K562 (cell line): Measurements from ENCODE around the gene SLC13A3. TPM values are rescaled to one million over a fixed set of nuclear protein-coding genes. Genes with fewer than 3 reads are reported as not detected.

Experiments used
- ATAC-seq: fragments of 200-7000 bp; cut with Tn5 transposase; 3 replicates; pipeline ENCODE4 v1.9.1; 2020; ENCODE audit warnings: moderate library complexity
- BruUV-seq: library from RNA; stranded (reverse); fragments of 400-500 nt; replicated peaks from 2 replicates; lab custom pipeline; 2021; lab: Mats Ljungman, UMichigan
- CTCF ChIA-PET: fragments of 300-600 bp; formaldehyde crosslinking; extraction: SDS; loops from one replicate; lab custom pipeline; 2021; ENCODE audit warnings: low intra/inter-chr PET ratio; lab: Yijun Ruan, JAX
- POLR2A ChIA-PET: fragments of 300-600, 350-650 bp; sonication (Branson Sonifier 250); formaldehyde crosslinking; extraction: SDS; loops from one replicate; lab custom pipeline; 2021; ENCODE audit warnings: antibody characterized with exemption, inconsistent platforms; lab: Yijun Ruan, JAX
- DNase-seq, 4 experiments: peaks; one replicate each; pipeline versions ENCODE4 v3.0.0 to v3.0.0-alpha.2; 2011 to 2018; ENCODE audit warnings: low spot score in 3 of 4, mixed read lengths in 3 of 4; ENCODE audit errors: extremely low read depth in 1 of 4
- FAIRE-seq: peaks from 2 replicates; lab custom pipeline; 2011; peaks lifted over from hg19 to GRCh38; lab: Jason Lieb, UNC
- H2AFZ ChIP-seq: 2 replicates; pipeline ENCODE4 v1.6.0; 2011; ENCODE audit warnings: low read depth, low read length, control low read depth, inconsistent platforms
- H3K27ac ChIP-seq: fragments of 200-600 bp; 3 replicates; pipeline ENCODE4 v1.8.0; 2011; ENCODE audit warnings: low read depth, mild to moderate bottlenecking, control low read depth, inconsistent platforms, low read length, moderate library complexity, mixed read lengths; ENCODE audit errors: extremely low read depth
- H3K27me3 ChIP-seq, 2 experiments: fragments of 300-600 bp in 1 of 2; 2 replicates in 1 of 2; 3 replicates in 1 of 2; pipeline versions ENCODE4 v1.6.0 to v1.8.0; 2011; ENCODE audit warnings: inconsistent platforms in 2 of 2, low read length in 2 of 2, mild to moderate bottlenecking in 1 of 2, mixed read lengths in 1 of 2, moderate library complexity in 1 of 2; ENCODE audit not compliant: control insufficient read depth in 2 of 2, insufficient read depth in 2 of 2
- H3K36me3 ChIP-seq: fragments of 300-600 bp; 3 replicates; pipeline ENCODE4 v1.8.0; 2011; ENCODE audit warnings: mild to moderate bottlenecking, low read length, inconsistent platforms; ENCODE audit not compliant: control insufficient read depth, insufficient read depth
- H3K4me1 ChIP-seq, 2 experiments: fragments of 200-600 bp in 1 of 2; replicated peaks in 1 of 2; 2 replicates in 1 of 2; 3 replicates in 1 of 2; pipeline versions ENCODE4 v1.5.1 to v1.8.0; 2011; ENCODE audit warnings: inconsistent platforms in 2 of 2, low read length in 2 of 2, mild to moderate bottlenecking in 1 of 2, mixed read lengths in 1 of 2, moderate library complexity in 1 of 2; ENCODE audit not compliant: control insufficient read depth in 2 of 2, insufficient read depth in 2 of 2
- H3K4me2 ChIP-seq: 2 replicates; pipeline ENCODE4 v1.6.1; 2011; ENCODE audit warnings: low read length, control low read depth, inconsistent platforms, mixed read lengths; ENCODE audit not compliant: insufficient read depth
- H3K4me3 ChIP-seq: fragments of 200-600 bp; sonication (generic), shearing (Covaris generic); 2 replicates; pipeline ENCODE4 v1.5.1; 2016; ENCODE audit warnings: control low read depth, inconsistent platforms
- H3K79me2 ChIP-seq: fragments of 200-600 bp; 3 replicates; pipeline ENCODE4 v1.8.0; 2011; ENCODE audit warnings: low read length, inconsistent platforms; ENCODE audit not compliant: control insufficient read depth, insufficient read depth
- H3K9ac ChIP-seq, 2 experiments: 2 replicates each; pipeline versions ENCODE4 v1.6.0 to v1.6.1; 2011; ENCODE audit warnings: low read depth in 2 of 2, low read length in 2 of 2, control low read depth in 1 of 2, inconsistent platforms in 1 of 2, mild to moderate bottlenecking in 1 of 2, mixed read lengths in 1 of 2; ENCODE audit not compliant: insufficient read depth in 1 of 2
- H3K9me1 ChIP-seq: one replicate; pipeline ENCODE4 v1.6.0; 2011; ENCODE audit warnings: inconsistent platforms, mild to moderate bottlenecking, low read length, moderate library complexity; ENCODE audit not compliant: control insufficient read depth, insufficient read depth
- H3K9me3 ChIP-seq: replicated peaks from 2 replicates; pipeline ENCODE4 v1.5.1; 2011; ENCODE audit warnings: low read depth, low read length, inconsistent platforms; ENCODE audit not compliant: control insufficient read depth, insufficient read depth
- H4K20me1 ChIP-seq: replicated peaks from 2 replicates; pipeline ENCODE4 v1.6.1; 2011; ENCODE audit warnings: low read length, inconsistent platforms, mixed read lengths; ENCODE audit not compliant: control insufficient read depth, insufficient read depth
- BRD4 ChIP-seq: fragments of 200-600 bp; sonication (generic); IDR thresholded peaks from 2 replicates; pipeline ENCODE4 v1.6.1; 2017; ENCODE audit warnings: inconsistent platforms
- ETV5 ChIP-seq: sonication (generic); formaldehyde crosslinking; IDR thresholded peaks from 2 replicates; pipeline ENCODE4 v1.4.0; 2020; ENCODE audit warnings: low read depth, mild to moderate bottlenecking, missing genetic modification reagents
- KDM4B ChIP-seq, 2 experiments: fragments of 450-650 bp in 1 of 2; sonication (generic) in 1 of 2; IDR thresholded peaks; 2 replicates each; pipeline ENCODE4 v1.6.1; 2016 to 2017; ENCODE audit warnings: borderline replicate concordance in 2 of 2, antibody characterized with exemption in 1 of 2, low read depth in 1 of 2, mild to moderate bottlenecking in 1 of 2
- NR2F6 ChIP-seq: fragments of 450-650 bp; formaldehyde crosslinking; IDR thresholded peaks from 2 replicates; pipeline ENCODE4 v1.4.0; 2020; ENCODE audit warnings: mild to moderate bottlenecking
- PCBP2 ChIP-seq: fragments of 200-400 bp; formaldehyde crosslinking; IDR thresholded peaks from 2 replicates; pipeline ENCODE4 v1.6.1; 2018; ENCODE audit warnings: low read length, low read depth, mild to moderate bottlenecking, moderate library complexity; ENCODE audit not compliant: poor library complexity, severe bottlenecking
- RFX5 ChIP-seq: IDR thresholded peaks from 2 replicates; pipeline ENCODE4 v1.6.1; 2011; ENCODE audit warnings: low read depth, mild to moderate bottlenecking, improper control_type of control experiment, low read length
- RNF2 ChIP-seq: sonication (generic); IDR thresholded peaks from 2 replicates; pipeline ENCODE4 v1.6.1; 2016
- TEAD2 ChIP-seq: fragments of 450-650 bp; IDR thresholded peaks from 2 replicates; pipeline ENCODE4 v1.6.1; 2016; ENCODE audit warnings: missing genetic modification characterization, control low read depth, missing compliant biosample characterization
- U2AF1 ChIP-seq: fragments of 200-400 bp; formaldehyde crosslinking; optimal IDR thresholded peaks from 2 replicates; pipeline ENCODE3; 2017; ENCODE audit warnings: mild to moderate bottlenecking, low read depth, low read length, moderate library complexity
- ZBTB7A ChIP-seq: IDR thresholded peaks from 2 replicates; pipeline ENCODE4 v1.6.1; 2011; ENCODE audit warnings: low read depth, mild to moderate bottlenecking, low read length, moderate library complexity, borderline replicate concordance; ENCODE audit not compliant: control insufficient read depth
- ZBTB8A ChIP-seq: fragments of 450-650 bp; IDR thresholded peaks from 2 replicates; pipeline ENCODE4 v1.6.1; 2018; ENCODE audit warnings: mild to moderate bottlenecking, moderate library complexity; ENCODE audit not compliant: partially characterized antibody
- ZNF347 ChIP-seq: fragments of 450-650 bp; formaldehyde crosslinking; IDR thresholded peaks from 2 replicates; pipeline ENCODE4 v1.4.0; 2020; ENCODE audit warnings: low read depth, mild to moderate bottlenecking, moderate library complexity
- ZNF79 ChIP-seq: fragments of 250-450 bp; sonication (Bioruptor Pico); IDR thresholded peaks from 2 replicates; pipeline ENCODE4 v1.4.0; 2020; ENCODE audit warnings: low read depth, mild to moderate bottlenecking, moderate library complexity
- WGBS: fragments of 100-300 bp; shearing (Covaris generic); methylation state at CpG from one replicate; pipeline ENCODE4 v1.1.6; 2016; ENCODE audit warnings: low coverage, mixed read lengths; ENCODE audit not compliant: insufficient coverage; ENCODE audit errors: missing lambda C conversion rate; 5-methylcytosine and 5-hydroxymethylcytosine counted together
- in situ Hi-C: fragments of 300-500 bp; cut with MboI; formaldehyde crosslinking; loops from 4 replicates; pipeline ENCODE4 v1.15.0; 2018; ENCODE audit warnings: inconsistent platforms, mixed read lengths
- intact Hi-C: fragments of 100-400 bp; cut with micrococcal nuclease; formaldehyde crosslinking; loops from 2 replicates; pipeline ENCODE4 v1.14.2; 2022
- polyA plus RNA-seq, 8 experiments: library from polyadenylated mRNA; depleted of rRNA in 4 of 8; stranded (reverse) in 5 of 8; unstranded in 3 of 8; fragments of >200 nt; fragmentation: Nextera tagmentation in 2 of 8; fragmentation: Illumina TruSeq in 1 of 8; extraction: Ambion mirVana in 2 of 8; extraction: Trizol in 1 of 8; gene quantifications; 2 replicates each; pipeline versions ENCODE4 v1.2.1 to v1.2.3, GENCODE V29; 2011 to 2014; ENCODE audit warnings: inconsistent platforms in 1 of 8, missing spikeins in 1 of 8
- total RNA-seq, 7 experiments: library from RNA; depleted of rRNA in 6 of 7; stranded (reverse); fragments of >200 nt in 6 of 7; fragmentation: Illumina TruSeq in 2 of 7; extraction: Trizol in 2 of 7; gene quantifications; 2 replicates each; pipeline versions ENCODE4 v1.2.1 to v1.2.3, GENCODE V29; 2011 to 2021; ENCODE audit warnings: low replicate concordance in 1 of 7
- TF ChIP-seq, protein P1 (sequence below): fragments of 250-450 bp; sonication (Bioruptor Pico); IDR thresholded peaks from 2 replicates; pipeline ENCODE4 v1.6.1; 2021; ENCODE audit warnings: mild to moderate bottlenecking
- TF ChIP-seq, protein P2 (sequence below): fragments of 450-650 bp; IDR thresholded peaks from 2 replicates; pipeline ENCODE4 v1.6.1; 2017; ENCODE audit warnings: antibody characterized with exemption
- TF ChIP-seq, protein P3 (sequence below): fragments of 250-450 bp; sonication (Bioruptor Pico); IDR thresholded peaks from 2 replicates; pipeline ENCODE4 v1.5.1; 2021; ENCODE audit warnings: mild to moderate bottlenecking
- TF ChIP-seq, protein P4 (sequence below): fragments of 450-650 bp; formaldehyde crosslinking; IDR thresholded peaks from 2 replicates; pipeline ENCODE4 v1.4.0; 2020; ENCODE audit warnings: mild to moderate bottlenecking

Gene SLC13A3
- total and polyA plus RNA-seq, 9 of the 15 experiments (the other 6 are each of a cell fraction or from before 2014, with no cell fraction given): 5.5 to 16.4 (median 8.5) TPM

DNA sequence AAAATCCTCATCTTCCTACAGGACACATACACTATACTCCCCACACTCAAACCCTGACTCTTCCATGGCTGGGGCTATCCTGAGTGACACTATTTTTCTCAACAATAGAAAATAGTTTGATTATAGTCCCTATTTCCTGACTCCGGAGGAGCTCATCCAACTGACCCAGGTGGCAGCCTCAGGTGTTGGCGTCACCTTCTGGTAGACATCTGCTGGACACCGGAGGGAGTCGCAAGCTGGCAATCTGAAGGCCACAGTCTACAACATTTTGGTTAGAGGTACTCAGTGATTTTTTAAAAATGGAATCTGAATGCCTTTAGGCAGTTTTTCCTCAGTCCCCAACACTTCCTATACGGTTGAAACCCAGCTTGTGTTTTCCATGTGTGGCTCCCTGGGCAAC, 68.6 kb downstream of the SLC13A3 start:
- no peaks in the 10 kb centered on the region for H3K27me3 ChIP-seq
- ATAC-seq (no peak), DNase-seq (no peak), FAIRE-seq (no peak)
- no TSS peak for BruUV-seq
- H4K20me1 ChIP-seq: no peaks in the 10 kb centered on the region
- no peaks in the 10 kb centered on the region for H3K9me3 ChIP-seq
- H3K9me1 ChIP-seq: no peaks in the 10 kb centered on the region
- POLR2A ChIA-PET: interaction anchor here (0.7 to 1.0 kb wide), 2 partner anchors 24 to 1274 kb away, joined by 3 to 4 read pairs; partner anchors contain the start of gene MATN4
- intact Hi-C loops: no loop called here
- no peaks in the 10 kb centered on the region for H3K36me3 ChIP-seq
- in situ Hi-C loops: no loop called here
- WGBS: 73% methylated on average over 5 of the region's 5 CpGs
- no peak overlapping the region for H2AFZ ChIP-seq
- CTCF ChIA-PET: no interaction called here
- no peaks in the 10 kb centered on the region for H3K79me2 ChIP-seq
- no peak overlapping the region for H3K4me2 ChIP-seq
- no peak overlapping the region for H3K9ac ChIP-seq
- no peak overlapping the region for H3K27ac ChIP-seq
- H3K4me1 ChIP-seq: no peaks in the 10 kb centered on the region
- H3K4me3 ChIP-seq: no peak overlapping the region
- TF ChIP-seq, protein P1, sequence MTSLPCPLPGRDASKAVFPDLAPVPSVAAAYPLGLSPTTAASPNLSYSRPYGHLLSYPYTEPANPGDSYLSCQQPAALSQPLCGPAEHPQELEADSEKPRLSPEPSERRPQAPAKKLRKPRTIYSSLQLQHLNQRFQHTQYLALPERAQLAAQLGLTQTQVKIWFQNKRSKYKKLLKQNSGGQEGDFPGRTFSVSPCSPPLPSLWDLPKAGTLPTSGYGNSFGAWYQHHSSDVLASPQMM (CRISPR knock-in tag): no peak
- no peak for TF ChIP-seq ZBTB8A
- TF ChIP-seq ZNF79 (CRISPR knock-in tag): no peak
- no peak for TF ChIP-seq ZBTB7A
- TF ChIP-seq, protein P2, sequence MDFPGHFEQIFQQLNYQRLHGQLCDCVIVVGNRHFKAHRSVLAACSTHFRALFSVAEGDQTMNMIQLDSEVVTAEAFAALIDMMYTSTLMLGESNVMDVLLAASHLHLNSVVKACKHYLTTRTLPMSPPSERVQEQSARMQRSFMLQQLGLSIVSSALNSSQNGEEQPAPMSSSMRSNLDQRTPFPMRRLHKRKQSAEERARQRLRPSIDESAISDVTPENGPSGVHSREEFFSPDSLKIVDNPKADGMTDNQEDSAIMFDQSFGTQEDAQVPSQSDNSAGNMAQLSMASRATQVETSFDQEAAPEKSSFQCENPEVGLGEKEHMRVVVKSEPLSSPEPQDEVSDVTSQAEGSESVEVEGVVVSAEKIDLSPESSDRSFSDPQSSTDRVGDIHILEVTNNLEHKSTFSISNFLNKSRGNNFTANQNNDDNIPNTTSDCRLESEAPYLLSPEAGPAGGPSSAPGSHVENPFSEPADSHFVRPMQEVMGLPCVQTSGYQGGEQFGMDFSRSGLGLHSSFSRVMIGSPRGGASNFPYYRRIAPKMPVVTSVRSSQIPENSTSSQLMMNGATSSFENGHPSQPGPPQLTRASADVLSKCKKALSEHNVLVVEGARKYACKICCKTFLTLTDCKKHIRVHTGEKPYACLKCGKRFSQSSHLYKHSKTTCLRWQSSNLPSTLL: no peak
- TF ChIP-seq KDM4B (IDR thresholded peaks at IDR 0.05; ENCODE audit: borderline replicate concordance in 2 of 2, low read depth in 1 of 2): no peak
- TF ChIP-seq ETV5: no peak
- no peak for TF ChIP-seq BRD4
- no peak for TF ChIP-seq ZNF347
- no peak for TF ChIP-seq U2AF1
- no peak for TF ChIP-seq PCBP2
- TF ChIP-seq TEAD2 (tag): no peak
- TF ChIP-seq, protein P3, sequence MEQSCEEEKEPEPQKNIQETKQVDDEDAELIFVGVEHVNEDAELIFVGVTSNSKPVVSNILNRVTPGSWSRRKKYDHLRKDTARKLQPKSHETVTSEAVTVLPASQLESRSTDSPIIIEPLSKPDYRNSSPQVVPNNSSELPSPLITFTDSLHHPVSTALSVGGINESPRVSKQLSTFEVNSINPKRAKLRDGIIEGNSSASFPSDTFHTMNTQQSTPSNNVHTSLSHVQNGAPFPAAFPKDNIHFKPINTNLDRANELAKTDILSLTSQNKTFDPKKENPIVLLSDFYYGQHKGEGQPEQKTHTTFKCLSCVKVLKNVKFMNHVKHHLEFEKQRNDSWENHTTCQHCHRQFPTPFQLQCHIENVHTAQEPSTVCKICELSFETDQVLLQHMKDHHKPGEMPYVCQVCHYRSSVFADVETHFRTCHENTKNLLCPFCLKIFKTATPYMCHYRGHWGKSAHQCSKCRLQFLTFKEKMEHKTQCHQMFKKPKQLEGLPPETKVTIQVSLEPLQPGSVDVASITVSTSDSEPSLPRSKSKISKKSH (CRISPR knock-in tag): no peak
- TF ChIP-seq RFX5: no peak
- TF ChIP-seq NR2F6: no peak
- TF ChIP-seq, protein P4, sequence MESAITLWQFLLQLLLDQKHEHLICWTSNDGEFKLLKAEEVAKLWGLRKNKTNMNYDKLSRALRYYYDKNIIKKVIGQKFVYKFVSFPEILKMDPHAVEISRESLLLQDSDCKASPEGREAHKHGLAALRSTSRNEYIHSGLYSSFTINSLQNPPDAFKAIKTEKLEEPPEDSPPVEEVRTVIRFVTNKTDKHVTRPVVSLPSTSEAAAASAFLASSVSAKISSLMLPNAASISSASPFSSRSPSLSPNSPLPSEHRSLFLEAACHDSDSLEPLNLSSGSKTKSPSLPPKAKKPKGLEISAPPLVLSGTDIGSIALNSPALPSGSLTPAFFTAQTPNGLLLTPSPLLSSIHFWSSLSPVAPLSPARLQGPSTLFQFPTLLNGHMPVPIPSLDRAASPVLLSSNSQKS (CRISPR knock-in tag): no peak
- TF ChIP-seq RNF2: no peak
